ENCODE results near the gene CDC42EP3.

CDC42EP3 gene

GRCh38 chr2:37683921-37684780, 12.7 kb upstream of the CDC42EP3 start:
- DNase-seq = peak; percentile 47

GRCh38 chr2:37683241-37683640, 11.8 kb upstream of the CDC42EP3 start:
- DNase-seq = peak; percentile 35

GRCh38 chr2:37682473-37682872, 11.0 kb upstream of the CDC42EP3 start:
- DNase-seq = peak; percentile 38

GRCh38 chr2:37681587-37681986, 10.1 kb upstream of the CDC42EP3 start:
- no peak for DNase-seq

GRCh38 chr2:37679072-37679695, 7.7 kb upstream of the CDC42EP3 start:
- no peak for DNase-seq

- DNase-seq = no peak
Observed at GRCh38 chr2:37676274-37676673, 4.8 kb upstream of the CDC42EP3 start.

GRCh38 chr2:37674946-37675345, 3.5 kb upstream of the CDC42EP3 start:
- no peak for DNase-seq

- no peak for DNase-seq
Observed at GRCh38 chr2:37672870-37673184, 1.4 kb upstream of the CDC42EP3 start.

GRCh38 chr2:37672104-37672869, 845 bp upstream of the CDC42EP3 start:
- DNase-seq = peak; percentile 74

GRCh38 chr2:37671816-37672103, 318 bp upstream of the CDC42EP3 start:
- DNase-seq = peak; percentile 43

- DNase-seq = no peak
Observed at GRCh38 chr2:37670378-37671008, 949 bp downstream of the CDC42EP3 start.

GRCh38 chr2:37669446-37669845, 2.0 kb downstream of the CDC42EP3 start:
- DNase-seq = no peak

GRCh38 chr2:37667704-37668103, 3.7 kb downstream of the CDC42EP3 start:
- DNase-seq = no peak

GRCh38 chr2:37666772-37667171, 4.7 kb downstream of the CDC42EP3 start:
- DNase-seq = no peak

- DNase-seq = peak; percentile 38
Observed at GRCh38 chr2:37665604-37666362, 5.7 kb downstream of the CDC42EP3 start.

- no peak for DNase-seq
Observed at GRCh38 chr2:37665043-37665442, 6.4 kb downstream of the CDC42EP3 start.

- no peak for DNase-seq
Observed at GRCh38 chr2:37664231-37664643, 7.2 kb downstream of the CDC42EP3 start.

GRCh38 chr2:37663390-37663789, 8.1 kb downstream of the CDC42EP3 start:
- DNase-seq = no peak

GRCh38 chr2:37659723-37660122, 11.7 kb downstream of the CDC42EP3 start:
- no peak for DNase-seq

GRCh38 chr2:37658682-37659081, 12.8 kb downstream of the CDC42EP3 start:
- DNase-seq = no peak

GRCh38 chr2:37657471-37657870, 14.0 kb downstream of the CDC42EP3 start:
- DNase-seq = no peak

GRCh38 chr2:37656512-37657423, 14.7 kb downstream of the CDC42EP3 start:
- DNase-seq = no peak
